ENCODE data around the gene TRIM31. TPM values are rescaled to one million over a fixed set of nuclear protein-coding genes. Genes with fewer than 3 reads are reported as not detected.

The TRIM31 gene, protein sequence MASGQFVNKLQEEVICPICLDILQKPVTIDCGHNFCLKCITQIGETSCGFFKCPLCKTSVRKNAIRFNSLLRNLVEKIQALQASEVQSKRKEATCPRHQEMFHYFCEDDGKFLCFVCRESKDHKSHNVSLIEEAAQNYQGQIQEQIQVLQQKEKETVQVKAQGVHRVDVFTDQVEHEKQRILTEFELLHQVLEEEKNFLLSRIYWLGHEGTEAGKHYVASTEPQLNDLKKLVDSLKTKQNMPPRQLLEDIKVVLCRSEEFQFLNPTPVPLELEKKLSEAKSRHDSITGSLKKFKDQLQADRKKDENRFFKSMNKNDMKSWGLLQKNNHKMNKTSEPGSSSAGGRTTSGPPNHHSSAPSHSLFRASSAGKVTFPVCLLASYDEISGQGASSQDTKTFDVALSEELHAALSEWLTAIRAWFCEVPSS
- total RNA-seq (not detected), polyA plus RNA-seq (not detected)
- long read RNA-seq, donor 1: 0 reads
- long read RNA-seq, donor 2: 0 reads
- long read RNA-seq, donor 3: 0 reads

GRCh38 chr6:30113003-30113759 lies at the start of gene TRIM31:
TRIM31 (minus strand) TSS chr6:30113090; CDS start chr6:30112805, 285 bp downstream.
- no peak within 1 kb of the TSS for H3K4me3 ChIP-seq
- H3K4me1 ChIP-seq (ENCODE audit: insufficient read depth): no peaks in the 10 kb centered on the region
- TF ChIP-seq EP300 (IDR thresholded peaks at IDR 0.05) (no peak), POLR2A (IDR thresholded peaks at IDR 0.05) (no peak)
- TF ChIP-seq, protein P1, sequence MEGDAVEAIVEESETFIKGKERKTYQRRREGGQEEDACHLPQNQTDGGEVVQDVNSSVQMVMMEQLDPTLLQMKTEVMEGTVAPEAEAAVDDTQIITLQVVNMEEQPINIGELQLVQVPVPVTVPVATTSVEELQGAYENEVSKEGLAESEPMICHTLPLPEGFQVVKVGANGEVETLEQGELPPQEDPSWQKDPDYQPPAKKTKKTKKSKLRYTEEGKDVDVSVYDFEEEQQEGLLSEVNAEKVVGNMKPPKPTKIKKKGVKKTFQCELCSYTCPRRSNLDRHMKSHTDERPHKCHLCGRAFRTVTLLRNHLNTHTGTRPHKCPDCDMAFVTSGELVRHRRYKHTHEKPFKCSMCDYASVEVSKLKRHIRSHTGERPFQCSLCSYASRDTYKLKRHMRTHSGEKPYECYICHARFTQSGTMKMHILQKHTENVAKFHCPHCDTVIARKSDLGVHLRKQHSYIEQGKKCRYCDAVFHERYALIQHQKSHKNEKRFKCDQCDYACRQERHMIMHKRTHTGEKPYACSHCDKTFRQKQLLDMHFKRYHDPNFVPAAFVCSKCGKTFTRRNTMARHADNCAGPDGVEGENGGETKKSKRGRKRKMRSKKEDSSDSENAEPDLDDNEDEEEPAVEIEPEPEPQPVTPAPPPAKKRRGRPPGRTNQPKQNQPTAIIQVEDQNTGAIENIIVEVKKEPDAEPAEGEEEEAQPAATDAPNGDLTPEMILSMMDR (IDR thresholded peaks at IDR 0.05): no peak
- DNase-seq: no peak
- H3K27me3 ChIP-seq: no peaks in the 10 kb centered on the region
- H3K36me3 ChIP-seq: no peaks in the 10 kb centered on the region
- no peaks in the 10 kb centered on the region for H3K9me3 ChIP-seq
- intact Hi-C loops (cut with DNase I): no loop called here
- WGBS, 3 donors: 72 to 83% (median 72%) methylated on average over 3 of the region's 3 CpGs
- H3K27ac ChIP-seq: no peak within 1 kb of the TSS

GRCh38 chr6:30162265-30163089 lies 49.6 kb upstream of the TRIM31 start:
- H3K27ac ChIP-seq: no peak overlapping the region
- no peak overlapping the region for H3K4me3 ChIP-seq
- TF ChIP-seq, protein P1 (IDR thresholded peaks at IDR 0.05): no peak
- no peak for TF ChIP-seq POLR2A (IDR thresholded peaks at IDR 0.05)
- no peak for TF ChIP-seq EP300 (IDR thresholded peaks at IDR 0.05)
- H3K36me3 ChIP-seq: no peaks in the 10 kb centered on the region
- no peak for DNase-seq
- no peaks in the 10 kb centered on the region for H3K9me3 ChIP-seq
- no peaks in the 10 kb centered on the region for H3K27me3 ChIP-seq
- no peaks in the 10 kb centered on the region for H3K4me1 ChIP-seq (ENCODE audit: insufficient read depth)
- WGBS, 3 donors: 72 to 76% (median 74%) methylated on average over 12 of the region's 12 CpGs
- intact Hi-C loops (cut with DNase I): loop anchor here in 1 of 4 donors (5.0 kb wide), 1 partner anchor 1590 kb away; no protein-coding TSS in a partner anchor

GRCh38 chr6:30160785-30161531 lies 48.1 kb upstream of the TRIM31 start, which contains the start of gene TRIM10:
TRIM10 (minus strand) TSS chr6:30161211; CDS start chr6:30160858, 353 bp downstream.
- H3K36me3 ChIP-seq: no peaks in the 10 kb centered on the region
- no peaks in the 10 kb centered on the region for H3K9me3 ChIP-seq
- H3K27ac ChIP-seq: no peak within 1 kb of the TSS
- TF ChIP-seq EP300 (IDR thresholded peaks at IDR 0.05): no peak
- TF ChIP-seq, protein P1 (IDR thresholded peaks at IDR 0.05): no peak
- no peak for TF ChIP-seq POLR2A (IDR thresholded peaks at IDR 0.05)
- no peak within 1 kb of the TSS for H3K4me3 ChIP-seq
- intact Hi-C loops (cut with DNase I): loop anchor here in 1 of 4 donors (5.0 kb wide), 1 partner anchor 1589 kb away; no protein-coding TSS in a partner anchor
- no peaks in the 10 kb centered on the region for H3K27me3 ChIP-seq
- no peak for DNase-seq
- H3K4me1 ChIP-seq (ENCODE audit: insufficient read depth): no peaks in the 10 kb centered on the region
- WGBS, 3 donors: 62 to 70% (median 70%) methylated on average over 4 of the region's 4 CpGs
